HEK293T (cell line): Measurements from ENCODE around the gene KISS1R.

Experiments used
- BHLHE40 ChIP-seq: fragments of 450-650 bp; IDR thresholded peaks from 2 replicates; pipeline ENCODE4 v1.6.1; 2016; ENCODE audit warnings: mild to moderate bottlenecking, moderate library complexity, borderline replicate concordance
- CTBP1 ChIP-seq: fragments of 450-650 bp; IDR thresholded peaks from 2 replicates; pipeline ENCODE4 v1.6.1; 2016; ENCODE audit warnings: borderline replicate concordance
- ELF4 ChIP-seq: fragments of 450-650 bp; IDR thresholded peaks from 2 replicates; pipeline ENCODE4 v1.6.1; 2017; ENCODE audit warnings: antibody characterized with exemption
- FOXA1 ChIP-seq: fragments of 450-650 bp; IDR thresholded peaks from 2 replicates; pipeline ENCODE4 v1.6.1; 2016; ENCODE audit warnings: mild to moderate bottlenecking
- FOXK2 ChIP-seq: fragments of 450-650 bp; IDR thresholded peaks from 2 replicates; pipeline ENCODE4 v1.6.1; 2016; ENCODE audit warnings: mild to moderate bottlenecking
- HDGF ChIP-seq: fragments of 450-650 bp; IDR thresholded peaks from 2 replicates; pipeline ENCODE4 v1.6.1; 2017; ENCODE audit warnings: antibody characterized with exemption, borderline replicate concordance
- LEF1 ChIP-seq: fragments of 450-650 bp; IDR thresholded peaks from 2 replicates; pipeline ENCODE4 v1.6.1; 2017; ENCODE audit warnings: mild to moderate bottlenecking, borderline replicate concordance
- SP1 ChIP-seq: fragments of 450-650 bp; IDR thresholded peaks from 2 replicates; pipeline ENCODE4 v1.6.1; 2017
- SUZ12 ChIP-seq: fragments of 450-650 bp; IDR thresholded peaks from 2 replicates; pipeline ENCODE4 v1.6.1; 2016; ENCODE audit warnings: mild to moderate bottlenecking

DNA sequence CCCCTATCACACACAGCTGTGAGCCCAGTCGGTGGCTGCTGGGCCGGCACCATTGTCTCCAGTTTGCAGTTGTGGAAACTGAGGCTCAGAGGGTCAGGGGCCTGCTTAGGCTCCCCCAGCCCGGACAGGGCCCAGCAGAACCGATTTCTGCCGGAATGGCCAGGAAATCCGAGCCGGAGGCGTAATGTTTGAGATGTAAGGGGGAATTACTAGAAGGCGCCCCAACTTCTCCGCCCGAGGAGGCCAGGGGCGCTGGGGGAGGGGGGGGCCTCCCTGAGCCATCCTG, 962 bp downstream of the KISS1R start:
- TF ChIP-seq FOXA1 (no peak), ELF4 (no peak), CTBP1 (no peak), BHLHE40 (no peak), SP1 (no peak), HDGF (no peak), SUZ12 (no peak), FOXK2 (no peak), LEF1 (no peak)
